HepG2 (cell line): ENCODE measurements around the gene GPR62. TPM values are rescaled to one million over a fixed set of nuclear protein-coding genes. Genes with fewer than 3 reads are reported as not detected.
A peak's percentile ranks its signal among the peaks of the same experiment; 100 is the strongest.

ENCODE experiments used
- AKNA ChIP-seq: sonication (generic); formaldehyde crosslinking; IDR thresholded peaks from 2 replicates; pipeline ENCODE4 v1.4.0; 2020; ENCODE audit warnings: missing genetic modification reagents, borderline replicate concordance
- BCL3 ChIP-seq: sonication (generic); formaldehyde crosslinking; IDR thresholded peaks from 2 replicates; pipeline ENCODE4 v1.5.1; 2020; ENCODE audit warnings: mild to moderate bottlenecking, missing genetic modification reagents, moderate library complexity
- CEBPB ChIP-seq: IDR thresholded peaks from 2 replicates; pipeline ENCODE4 v1.6.1; 2011; ENCODE audit warnings: low read depth, low read length, improper control_type of control experiment, borderline replicate concordance
- DBP ChIP-seq: sonication (generic); formaldehyde crosslinking; IDR thresholded peaks from 2 replicates; pipeline ENCODE4 v1.4.0; 2020; ENCODE audit warnings: missing genetic modification reagents; ENCODE audit errors: not compliant biosample characterization
- DDIT3 ChIP-seq: sonication (generic); formaldehyde crosslinking; IDR thresholded peaks from 2 replicates; pipeline ENCODE4 v1.4.0; 2020; ENCODE audit warnings: mild to moderate bottlenecking, missing genetic modification reagents
- FIP1L1 ChIP-seq: fragments of 200-400 bp; formaldehyde crosslinking; IDR thresholded peaks from 2 replicates; pipeline ENCODE4 v1.6.1; 2018; ENCODE audit warnings: low read depth, mild to moderate bottlenecking, low read length, moderate library complexity, borderline replicate concordance; ENCODE audit not compliant: insufficient read depth
- FOSL1 ChIP-seq: sonication (generic); formaldehyde crosslinking; IDR thresholded peaks from 2 replicates; pipeline ENCODE4 v1.9.0; 2021; ENCODE audit warnings: missing genetic modification reagents, borderline replicate concordance
- HNRNPUL1 ChIP-seq: fragments of 200-400 bp; formaldehyde crosslinking; IDR thresholded peaks from 2 replicates; pipeline ENCODE4 v1.6.1; 2017; ENCODE audit warnings: low read depth, mild to moderate bottlenecking, low read length, moderate library complexity
- MTA1 ChIP-seq: sonication (generic); formaldehyde crosslinking; IDR thresholded peaks from 2 replicates; pipeline ENCODE4 v1.4.0; 2020; ENCODE audit warnings: missing genetic modification reagents, mild to moderate bottlenecking, borderline replicate concordance
- MXD3 ChIP-seq: IDR thresholded peaks from 2 replicates; pipeline ENCODE4 v1.6.1; 2016; ENCODE audit warnings: mild to moderate bottlenecking, missing biosample characterization, missing genetic modification reagents
- RARA ChIP-seq: IDR thresholded peaks from 2 replicates; pipeline ENCODE4 v1.6.1; 2016; ENCODE audit warnings: missing genetic modification reagents, missing compliant biosample characterization
- RBM39 ChIP-seq: fragments of 200-400 bp; formaldehyde crosslinking; IDR thresholded peaks from one replicate; pipeline ENCODE4 v1.6.1; 2018; ENCODE audit warnings: antibody characterized with exemption, mild to moderate bottlenecking, low read depth, low read length; ENCODE audit not compliant: poor library complexity, severe bottlenecking
- THRA ChIP-seq: sonication (generic); formaldehyde crosslinking; IDR thresholded peaks from 2 replicates; pipeline ENCODE4 v1.4.0; 2020; ENCODE audit warnings: missing genetic modification reagents, borderline replicate concordance
- TRIM22 ChIP-seq: fragments of 450-650 bp; IDR thresholded peaks from 2 replicates; pipeline ENCODE4 v1.6.1; 2017
- ZNF75D ChIP-seq: sonication (generic); formaldehyde crosslinking; IDR thresholded peaks from 2 replicates; pipeline ENCODE4 v1.8.1; 2023; ENCODE audit warnings: missing genetic modification reagents, mild to moderate bottlenecking, borderline replicate concordance
- ZNF772 ChIP-seq: sonication (generic); formaldehyde crosslinking; IDR thresholded peaks from 2 replicates; pipeline ENCODE4 v1.5.0; 2020; ENCODE audit warnings: mild to moderate bottlenecking, missing genetic modification reagents
- polyA plus RNA-seq, 8 experiments: library from polyadenylated mRNA; depleted of rRNA in 3 of 8; stranded (reverse) in 7 of 8; unstranded in 1 of 8; fragments of >200 nt; fragmentation: Illumina TruSeq in 4 of 8; extraction: Trizol in 4 of 8; gene quantifications; 2 replicates each; pipeline versions ENCODE4 v1.2.1 to v1.2.3, GENCODE V29; 2011 to 2016; ENCODE audit warnings: low read depth in 4 of 8, missing spikeins in 1 of 8, mixed read lengths in 1 of 8; ENCODE audit not compliant: insufficient read depth in 1 of 8
- total RNA-seq, 5 experiments: library from RNA; depleted of rRNA; stranded (reverse); fragments of >200 nt; fragmentation: Illumina TruSeq; extraction: Trizol; gene quantifications; 2 replicates each; pipeline ENCODE4 v1.2.3, GENCODE V29; 2016; ENCODE audit warnings: low read depth in 1 of 5

The GPR62 gene
- total and polyA plus RNA-seq, 2 of the 13 experiments (the other 11 are each of a cell fraction or from before 2014, with no cell fraction given), result not detected

- TF ChIP-seq AKNA, result no peak
- no peak for TF ChIP-seq FIP1L1
- TF ChIP-seq TRIM22, result no peak
- peak; percentile 9; the same call in 1 of the 2 replicates for TF ChIP-seq THRA
- TF ChIP-seq RBM39, result no peak
- no peak for TF ChIP-seq DBP (CRISPR knock-in tag)
- no peak for TF ChIP-seq BCL3 (CRISPR knock-in tag)
- no peak for TF ChIP-seq RARA (CRISPR knock-in tag)
- no peak for TF ChIP-seq CEBPB
- 0 out of 2 replicates have a peak, but pooled peaks have one; percentile 26 for TF ChIP-seq HNRNPUL1
- TF ChIP-seq DDIT3 (CRISPR knock-in tag), result no peak
- peak; percentile 40; the same call in 1 of the 2 replicates for TF ChIP-seq MTA1 (CRISPR knock-in tag)
- no peak; the same call in 1 of the 2 replicates for TF ChIP-seq MXD3
- no peak; the same call in 1 of the 2 replicates for TF ChIP-seq ZNF772
- TF ChIP-seq FOSL1, result no peak
- no peak for TF ChIP-seq ZNF75D (CRISPR knock-in tag)
These were observed 20.0 kb downstream of the GPR62 start, which contains the start of gene ABHD14A (continued) for GRCh38 chr3:51974963-51975851.
